Measurements from ENCODE around the gene SEMA6B. TPM values are rescaled to one million over a fixed set of nuclear protein-coding genes. Genes with fewer than 3 reads are reported as not detected.

SEMA6B gene
- total RNA-seq, 1 donor from 2014 or later: 9.5 TPM

DNA sequence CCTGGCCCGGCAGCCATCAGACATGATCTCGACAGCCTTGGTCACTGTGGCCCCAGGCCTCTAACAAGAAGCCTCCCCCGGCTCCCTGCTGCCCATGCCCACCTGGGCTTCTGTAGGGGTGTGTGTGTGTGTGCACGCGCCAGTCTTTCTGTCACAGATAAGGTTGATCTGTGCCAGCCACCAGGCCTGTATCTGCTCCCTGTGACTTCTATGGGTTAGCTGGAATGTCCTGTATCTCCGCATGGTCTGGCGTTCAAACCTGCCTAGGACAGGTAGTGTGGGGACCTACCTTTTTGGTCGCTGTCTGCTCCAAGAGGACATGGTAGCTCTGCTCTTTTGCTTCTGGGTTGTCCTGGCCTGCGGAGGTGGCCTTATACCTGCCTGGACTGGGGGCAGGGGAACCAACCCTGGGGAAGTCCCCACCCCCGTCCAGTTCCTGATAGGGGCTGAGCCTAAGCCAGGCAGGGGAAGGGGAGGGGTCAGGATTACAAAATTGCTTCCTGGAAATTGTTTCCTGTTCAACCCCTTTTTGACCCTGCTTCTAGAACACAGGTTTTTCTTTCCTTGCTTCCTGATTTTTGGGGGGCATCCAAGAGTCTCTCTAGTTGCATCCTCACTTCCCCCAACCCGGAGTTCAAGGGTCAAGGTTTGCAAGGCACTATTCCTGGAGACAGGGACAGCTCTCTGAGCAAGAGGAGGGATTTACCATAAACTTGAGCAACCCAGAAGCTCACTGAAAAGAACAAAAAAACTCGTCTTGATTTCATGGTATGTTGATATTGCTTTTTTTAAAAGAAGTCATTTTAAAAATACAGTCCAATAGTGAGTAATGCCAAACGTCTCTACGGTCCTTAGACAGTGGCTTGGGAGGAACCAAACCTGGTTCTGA is 19.5 kb downstream of the SEMA6B start, which contains the start of gene LRG1:
Gene LRG1, minus strand, starts transcription at position 344 of the 889 bp plus-strand sequence. Its CDS starts 23 bp downstream, at position 321.
- Mint-ChIP-seq H3K9me3 (no peaks in the 10 kb centered on the region), H3K27me3 (peaks cover 3% of the 10 kb centered on the region), H3K4me1 (ENCODE audit: unreplicated experiment) (peaks cover 7% of the 10 kb centered on the region), H3K27ac (peak within 1 kb of the TSS; percentile 36), H3K36me3 (no peaks in the 10 kb centered on the region), H3K4me3 (peak within 1 kb of the TSS; percentile 38)
- TF ChIP-seq, protein P1, sequence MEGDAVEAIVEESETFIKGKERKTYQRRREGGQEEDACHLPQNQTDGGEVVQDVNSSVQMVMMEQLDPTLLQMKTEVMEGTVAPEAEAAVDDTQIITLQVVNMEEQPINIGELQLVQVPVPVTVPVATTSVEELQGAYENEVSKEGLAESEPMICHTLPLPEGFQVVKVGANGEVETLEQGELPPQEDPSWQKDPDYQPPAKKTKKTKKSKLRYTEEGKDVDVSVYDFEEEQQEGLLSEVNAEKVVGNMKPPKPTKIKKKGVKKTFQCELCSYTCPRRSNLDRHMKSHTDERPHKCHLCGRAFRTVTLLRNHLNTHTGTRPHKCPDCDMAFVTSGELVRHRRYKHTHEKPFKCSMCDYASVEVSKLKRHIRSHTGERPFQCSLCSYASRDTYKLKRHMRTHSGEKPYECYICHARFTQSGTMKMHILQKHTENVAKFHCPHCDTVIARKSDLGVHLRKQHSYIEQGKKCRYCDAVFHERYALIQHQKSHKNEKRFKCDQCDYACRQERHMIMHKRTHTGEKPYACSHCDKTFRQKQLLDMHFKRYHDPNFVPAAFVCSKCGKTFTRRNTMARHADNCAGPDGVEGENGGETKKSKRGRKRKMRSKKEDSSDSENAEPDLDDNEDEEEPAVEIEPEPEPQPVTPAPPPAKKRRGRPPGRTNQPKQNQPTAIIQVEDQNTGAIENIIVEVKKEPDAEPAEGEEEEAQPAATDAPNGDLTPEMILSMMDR (conservative IDR thresholded peaks at IDR 0.05): no peak
- no peak for DNase-seq (ENCODE audit: extremely low spot score, unreplicated experiment)

- Mint-ChIP-seq H3K27ac (no peak overlapping the region), H3K27me3 (peaks cover 3% of the 10 kb centered on the region), H3K36me3 (no peaks in the 10 kb centered on the region), H3K9me3 (no peaks in the 10 kb centered on the region), H3K4me3 (no peak overlapping the region), H3K4me1 (ENCODE audit: unreplicated experiment) (peaks cover 7% of the 10 kb centered on the region)
- TF ChIP-seq, protein P1 (conservative IDR thresholded peaks at IDR 0.05): no peak
- no peak for DNase-seq (ENCODE audit: extremely low spot score, unreplicated experiment)
Observed at GRCh38 chr19:4539169-4539692, 20.3 kb downstream of the SEMA6B start.

DNA sequence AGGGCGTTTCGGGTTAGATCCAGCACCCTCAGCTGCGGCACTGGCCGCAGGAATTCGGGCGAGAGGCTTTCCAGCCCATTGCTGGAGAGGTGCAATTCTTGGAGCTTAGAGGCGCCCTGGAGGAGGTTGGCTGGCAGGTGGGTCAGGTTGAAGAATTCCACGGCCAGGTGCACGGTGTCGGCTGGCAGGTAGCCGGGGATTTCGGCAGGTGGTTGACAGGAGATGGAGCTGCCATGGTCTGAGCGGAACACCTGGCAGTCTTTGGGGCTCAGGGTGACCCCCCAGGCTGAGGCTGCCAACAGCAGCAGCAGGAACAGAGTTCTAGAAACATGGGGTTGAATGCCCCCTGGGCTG is 20.9 kb downstream of the SEMA6B start:
- TF ChIP-seq, protein P1 (conservative IDR thresholded peaks at IDR 0.05): no peak
- Mint-ChIP-seq H3K4me3 (no peak overlapping the region), H3K27ac (no peak overlapping the region), H3K36me3 (no peaks in the 10 kb centered on the region), H3K4me1 (ENCODE audit: unreplicated experiment) (peaks cover 7% of the 10 kb centered on the region), H3K9me3 (no peaks in the 10 kb centered on the region), H3K27me3 (peaks cover 3% of the 10 kb centered on the region)
- no peak for DNase-seq (ENCODE audit: extremely low spot score, unreplicated experiment)

- Mint-ChIP-seq H3K27ac (no peak overlapping the region), H3K27me3 (peaks cover 3% of the 10 kb centered on the region), H3K4me3 (no peak overlapping the region), H3K9me3 (no peaks in the 10 kb centered on the region), H3K36me3 (no peaks in the 10 kb centered on the region), H3K4me1 (ENCODE audit: unreplicated experiment) (peaks cover 7% of the 10 kb centered on the region)
- peak; percentile 66 for DNase-seq (ENCODE audit: extremely low spot score, unreplicated experiment)
- TF ChIP-seq, protein P1 (conservative IDR thresholded peaks at IDR 0.05): no peak
Observed at GRCh38 chr19:4537953-4538600, 21.4 kb downstream of the SEMA6B start.

GRCh38 chr19:4536798-4537197 is 22.7 kb downstream of the SEMA6B start:
- Mint-ChIP-seq H3K27ac (no peak overlapping the region), H3K36me3 (no peaks in the 10 kb centered on the region), H3K27me3 (peaks cover 3% of the 10 kb centered on the region), H3K9me3 (no peaks in the 10 kb centered on the region), H3K4me3 (no peak overlapping the region), H3K4me1 (ENCODE audit: unreplicated experiment) (peaks cover 7% of the 10 kb centered on the region)
- TF ChIP-seq, protein P1 (conservative IDR thresholded peaks at IDR 0.05): no peak
- no peak for DNase-seq (ENCODE audit: extremely low spot score, unreplicated experiment)

All from type B pancreatic cell (in vitro differentiated cells).